ENCODE measurements around the gene ROPN1B.

The ROPN1B gene

GRCh38 chr3:125957674-125958510, 11.1 kb upstream of the ROPN1B start:
- no peak for ATAC-seq
- no peak for TF ChIP-seq ZFP30 (CRISPR knock-in tag; IDR thresholded peaks at IDR 0.05)
- no peak for TF ChIP-seq CREB5 (CRISPR knock-in tag; IDR thresholded peaks at IDR 0.05; ENCODE audit: low read depth)
- TF ChIP-seq RARB (CRISPR knock-in tag; IDR thresholded peaks at IDR 0.05), result no peak
- no peak for TF ChIP-seq ZNF70 (CRISPR knock-in tag; IDR thresholded peaks at IDR 0.05)
- TF ChIP-seq TSHZ2 (CRISPR knock-in tag; IDR thresholded peaks at IDR 0.05), result no peak
- no peak for TF ChIP-seq ISL1 (CRISPR knock-in tag; IDR thresholded peaks at IDR 0.05)
- TF ChIP-seq OSR1 (CRISPR knock-in tag; IDR thresholded peaks at IDR 0.05), result no peak
- no peak for TF ChIP-seq PATZ1 (CRISPR knock-in tag; IDR thresholded peaks at IDR 0.05; ENCODE audit: borderline replicate concordance)
- no peak for TF ChIP-seq CSDC2 (CRISPR knock-in tag; IDR thresholded peaks at IDR 0.05)
- TF ChIP-seq POU6F1 (CRISPR knock-in tag; IDR thresholded peaks at IDR 0.05; ENCODE audit: borderline replicate concordance, low read depth), result no peak
- TF ChIP-seq BACH2 (CRISPR knock-in tag; IDR thresholded peaks at IDR 0.05; ENCODE audit: borderline replicate concordance), result no peak
- TF ChIP-seq TCF4 (CRISPR knock-in tag; IDR thresholded peaks at IDR 0.05; ENCODE audit: borderline replicate concordance), result no peak
- no peak for TF ChIP-seq SNAI2 (CRISPR knock-in tag; IDR thresholded peaks at IDR 0.05)
- TF ChIP-seq ESRRG (CRISPR knock-in tag; IDR thresholded peaks at IDR 0.05), result no peak
- no peak for TF ChIP-seq TOX (CRISPR knock-in tag; IDR thresholded peaks at IDR 0.05; ENCODE audit: borderline replicate concordance)
- no peak for TF ChIP-seq ZC3H10 (CRISPR knock-in tag; IDR thresholded peaks at IDR 0.05)
- TF ChIP-seq, protein P1, sequence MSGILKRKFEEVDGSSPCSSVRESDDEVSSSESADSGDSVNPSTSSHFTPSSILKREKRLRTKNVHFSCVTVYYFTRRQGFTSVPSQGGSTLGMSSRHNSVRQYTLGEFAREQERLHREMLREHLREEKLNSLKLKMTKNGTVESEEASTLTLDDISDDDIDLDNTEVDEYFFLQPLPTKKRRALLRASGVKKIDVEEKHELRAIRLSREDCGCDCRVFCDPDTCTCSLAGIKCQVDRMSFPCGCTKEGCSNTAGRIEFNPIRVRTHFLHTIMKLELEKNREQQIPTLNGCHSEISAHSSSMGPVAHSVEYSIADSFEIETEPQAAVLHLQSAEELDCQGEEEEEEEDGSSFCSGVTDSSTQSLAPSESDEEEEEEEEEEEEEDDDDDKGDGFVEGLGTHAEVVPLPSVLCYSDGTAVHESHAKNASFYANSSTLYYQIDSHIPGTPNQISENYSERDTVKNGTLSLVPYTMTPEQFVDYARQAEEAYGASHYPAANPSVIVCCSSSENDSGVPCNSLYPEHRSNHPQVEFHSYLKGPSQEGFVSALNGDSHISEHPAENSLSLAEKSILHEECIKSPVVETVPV (CRISPR knock-in tag; IDR thresholded peaks at IDR 0.05), result no peak
- TF ChIP-seq ARNTL (CRISPR knock-in tag; IDR thresholded peaks at IDR 0.05; ENCODE audit: borderline replicate concordance, low read depth), result no peak

DNA sequence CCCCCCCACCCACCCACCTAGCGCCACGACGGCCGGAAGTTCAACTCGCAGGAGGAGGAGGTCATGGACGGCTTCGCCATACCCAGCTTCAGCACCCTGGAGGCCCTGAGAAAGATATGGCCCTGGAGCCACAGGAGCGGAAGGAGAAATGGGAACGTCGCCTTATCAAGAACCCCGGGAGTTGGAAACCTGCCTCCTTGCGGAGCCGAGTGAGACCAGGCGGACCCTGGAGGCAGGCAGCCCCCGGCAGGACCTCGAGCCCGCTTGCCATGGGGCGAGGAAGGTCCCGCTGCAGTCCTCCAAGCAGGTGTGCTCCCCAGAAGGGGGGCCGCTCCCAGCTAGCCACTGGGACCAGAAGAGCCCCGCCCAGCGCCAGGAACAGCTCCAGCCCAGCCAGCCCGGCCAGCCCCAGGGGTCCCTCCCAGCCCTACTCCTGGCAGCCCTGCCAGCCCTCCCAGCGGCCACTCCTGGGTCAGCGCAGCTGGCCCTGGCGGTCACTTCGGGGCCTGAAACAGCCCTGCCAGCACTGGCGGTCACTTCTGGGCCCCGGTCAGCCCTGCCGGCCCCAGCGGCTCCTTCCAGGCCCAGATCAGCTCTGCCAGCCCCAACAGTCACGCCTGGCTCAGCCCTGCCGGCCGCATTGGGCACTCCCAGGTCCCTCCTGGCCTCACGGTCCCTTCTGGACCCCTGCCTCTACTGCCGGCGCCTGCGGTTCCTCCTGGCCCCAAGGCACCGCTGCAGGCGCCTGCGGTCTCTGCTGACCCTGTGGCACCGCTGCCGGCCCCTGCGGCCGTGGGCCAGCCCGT, 10.3 kb upstream of the ROPN1B start:
- no peak for TF ChIP-seq GLIS3 (CRISPR knock-in tag; IDR thresholded peaks at IDR 0.05)
- no peak for TF ChIP-seq RARB (CRISPR knock-in tag; IDR thresholded peaks at IDR 0.05)
- no peak for TF ChIP-seq ZC3H10 (CRISPR knock-in tag; IDR thresholded peaks at IDR 0.05)
- no peak for TF ChIP-seq ZNF565 (CRISPR knock-in tag; conservative IDR thresholded peaks at IDR 0.05; ENCODE audit: low read depth)
- no peak for TF ChIP-seq ZNF70 (CRISPR knock-in tag; IDR thresholded peaks at IDR 0.05)
- no peak for TF ChIP-seq TOX (CRISPR knock-in tag; IDR thresholded peaks at IDR 0.05; ENCODE audit: borderline replicate concordance)
- TF ChIP-seq PATZ1 (CRISPR knock-in tag; IDR thresholded peaks at IDR 0.05; ENCODE audit: borderline replicate concordance), result no peak
- TF ChIP-seq CSDC2 (CRISPR knock-in tag; IDR thresholded peaks at IDR 0.05), result no peak
- no peak for TF ChIP-seq ZFP3 (CRISPR knock-in tag; IDR thresholded peaks at IDR 0.05)
- ATAC-seq, result no peak

Data from SK-N-SH treated with all-trans-retinoic acid at 6 μM for 48 hours (cell line).